ENCODE results near the gene MCOLN3. TPM values are rescaled to one million over a fixed set of nuclear protein-coding genes. Genes with fewer than 3 reads are reported as not detected.
"Not testable (repeated sequence)": the region's sequence is repeated elsewhere in the genome, so short reads cannot be mapped to it uniquely, and the experiment has no call there.

Gene MCOLN3
- total RNA-seq, 3 donors from 2014 or later, result 2.9 to 13.6 (median 3.2) TPM

GRCh38 chr1:85025940-85026339 is 22.4 kb downstream of the MCOLN3 start:
- intact Hi-C loops (cut with DNase I; ENCODE audit: low total_unique reads), result no loop called here
- H3K27ac ChIP-seq, result no peak overlapping the region
- H3K9me3 ChIP-seq, result no peaks in the 10 kb centered on the region
- no peaks in the 10 kb centered on the region for H3K27me3 ChIP-seq
- no peaks in the 10 kb centered on the region for H3K36me3 ChIP-seq
- TF ChIP-seq, protein P1, sequence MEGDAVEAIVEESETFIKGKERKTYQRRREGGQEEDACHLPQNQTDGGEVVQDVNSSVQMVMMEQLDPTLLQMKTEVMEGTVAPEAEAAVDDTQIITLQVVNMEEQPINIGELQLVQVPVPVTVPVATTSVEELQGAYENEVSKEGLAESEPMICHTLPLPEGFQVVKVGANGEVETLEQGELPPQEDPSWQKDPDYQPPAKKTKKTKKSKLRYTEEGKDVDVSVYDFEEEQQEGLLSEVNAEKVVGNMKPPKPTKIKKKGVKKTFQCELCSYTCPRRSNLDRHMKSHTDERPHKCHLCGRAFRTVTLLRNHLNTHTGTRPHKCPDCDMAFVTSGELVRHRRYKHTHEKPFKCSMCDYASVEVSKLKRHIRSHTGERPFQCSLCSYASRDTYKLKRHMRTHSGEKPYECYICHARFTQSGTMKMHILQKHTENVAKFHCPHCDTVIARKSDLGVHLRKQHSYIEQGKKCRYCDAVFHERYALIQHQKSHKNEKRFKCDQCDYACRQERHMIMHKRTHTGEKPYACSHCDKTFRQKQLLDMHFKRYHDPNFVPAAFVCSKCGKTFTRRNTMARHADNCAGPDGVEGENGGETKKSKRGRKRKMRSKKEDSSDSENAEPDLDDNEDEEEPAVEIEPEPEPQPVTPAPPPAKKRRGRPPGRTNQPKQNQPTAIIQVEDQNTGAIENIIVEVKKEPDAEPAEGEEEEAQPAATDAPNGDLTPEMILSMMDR (IDR thresholded peaks at IDR 0.05), result no peak
- TF ChIP-seq POLR2A (IDR thresholded peaks at IDR 0.05) (no peak), POLR2AphosphoS5 (IDR thresholded peaks at IDR 0.05) (no peak)
- no peaks in the 10 kb centered on the region for H3K4me1 ChIP-seq
- H3K4me3 ChIP-seq, result no peak overlapping the region
- no peak for DNase-seq (ENCODE audit: low spot score in 2 of 2)

GRCh38 chr1:85024736-85025135 is 23.6 kb downstream of the MCOLN3 start:
- Histone ChIP-seq H3K4me3 (no peak overlapping the region), H3K27me3 (no peaks in the 10 kb centered on the region), H3K9me3 (no peaks in the 10 kb centered on the region), H3K36me3 (no peaks in the 10 kb centered on the region), H3K4me1 (no peaks in the 10 kb centered on the region), H3K27ac (no peak overlapping the region)
- intact Hi-C loops (cut with DNase I; ENCODE audit: low total_unique reads), result no loop called here
- DNase-seq (ENCODE audit: low spot score in 2 of 2), result no peak
- TF ChIP-seq POLR2AphosphoS5 (IDR thresholded peaks at IDR 0.05), result no peak
- no peak for TF ChIP-seq POLR2A (IDR thresholded peaks at IDR 0.05)
- TF ChIP-seq, protein P1 (IDR thresholded peaks at IDR 0.05), result no peak

DNA sequence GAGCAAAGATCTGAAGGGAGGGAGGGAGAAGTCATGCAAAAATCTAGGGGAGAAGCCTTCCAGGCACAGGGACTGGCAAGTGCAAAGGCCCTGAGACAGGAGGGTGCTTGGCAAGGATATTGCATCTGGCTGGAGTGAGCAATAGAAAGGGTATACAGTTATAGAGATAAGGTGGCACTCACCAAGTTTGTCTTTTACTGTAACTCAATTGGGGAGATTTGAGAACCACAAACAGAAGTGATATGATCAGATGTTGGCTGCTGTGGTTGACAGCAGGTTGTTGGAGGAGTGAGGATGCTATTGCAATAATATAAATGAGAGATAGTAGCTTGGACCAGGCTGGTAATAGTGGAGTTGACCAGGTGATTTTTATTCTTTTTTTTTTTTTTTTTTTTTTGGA is 25.6 kb downstream of the MCOLN3 start:
- intact Hi-C loops (cut with DNase I; ENCODE audit: low total_unique reads), result no loop called here
- TF ChIP-seq POLR2A (IDR thresholded peaks at IDR 0.05) (no peak), POLR2AphosphoS5 (IDR thresholded peaks at IDR 0.05) (no peak)
- TF ChIP-seq, protein P1 (IDR thresholded peaks at IDR 0.05), result no peak
- no peaks in the 10 kb centered on the region for H3K36me3 ChIP-seq
- no peaks in the 10 kb centered on the region for H3K4me1 ChIP-seq
- no peaks in the 10 kb centered on the region for H3K27me3 ChIP-seq
- no peak overlapping the region for H3K4me3 ChIP-seq
- DNase-seq (ENCODE audit: low spot score in 2 of 2), result no peak
- no peak overlapping the region for H3K27ac ChIP-seq
- H3K9me3 ChIP-seq, result no peaks in the 10 kb centered on the region

DNA sequence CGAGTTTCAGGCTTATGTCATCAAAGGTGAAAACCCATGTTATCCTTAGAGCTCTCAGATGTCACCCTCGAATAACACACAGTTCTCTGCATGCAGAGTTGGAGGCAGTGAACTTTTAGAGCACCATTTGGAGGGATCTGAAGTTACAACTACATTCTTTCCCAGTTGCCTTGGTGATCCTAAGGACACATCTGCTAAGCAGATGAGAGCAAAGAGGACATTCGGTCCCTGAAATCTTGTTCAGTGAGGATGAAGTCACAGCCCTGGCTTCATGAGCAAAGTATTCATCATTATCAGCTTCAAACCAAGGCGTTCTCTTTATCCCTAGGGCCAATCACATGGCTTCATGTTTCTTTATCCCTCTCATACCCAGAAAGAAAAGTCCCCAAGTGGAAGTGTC is 28.3 kb downstream of the MCOLN3 start:
- TF ChIP-seq POLR2A (IDR thresholded peaks at IDR 0.05) (no peak), POLR2AphosphoS5 (IDR thresholded peaks at IDR 0.05) (peak in 1 of 3 donors; percentile 16)
- TF ChIP-seq, protein P1 (IDR thresholded peaks at IDR 0.05), result no peak
- Histone ChIP-seq H3K27me3 (no peaks in the 10 kb centered on the region), H3K4me1 (no peaks in the 10 kb centered on the region), H3K36me3 (no peaks in the 10 kb centered on the region), H3K9me3 (no peaks in the 10 kb centered on the region), H3K27ac (peak overlapping the region in 1 of 2 donors; percentile 57), H3K4me3 (no peak overlapping the region)
- intact Hi-C loops (cut with DNase I; ENCODE audit: low total_unique reads), result no loop called here
- DNase-seq (ENCODE audit: low spot score in 2 of 2), result no peak

DNA sequence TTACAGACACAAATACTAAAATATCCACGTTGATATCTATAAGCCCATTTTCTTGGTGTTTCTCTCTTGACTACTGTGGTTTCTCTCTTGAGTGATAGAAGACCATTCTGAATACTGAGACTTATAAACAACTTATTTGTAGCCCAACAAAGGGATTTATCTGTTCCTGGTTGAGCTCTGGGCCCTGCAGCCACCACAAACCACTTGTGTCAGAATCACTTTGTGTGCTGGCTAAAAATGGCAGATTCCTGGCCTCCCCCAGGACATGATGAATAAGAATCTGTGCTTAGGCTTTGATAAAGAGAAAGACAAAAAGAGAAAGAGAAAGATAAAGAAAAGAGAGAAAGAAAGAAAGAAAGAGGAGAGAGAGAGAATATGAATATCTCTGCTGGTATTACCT is 32.5 kb downstream of the MCOLN3 start:
- Histone ChIP-seq H3K9me3 (no peaks in the 10 kb centered on the region), H3K27ac (no peak overlapping the region), H3K4me3 (no peak overlapping the region), H3K4me1 (no peaks in the 10 kb centered on the region), H3K36me3 (no peaks in the 10 kb centered on the region), H3K27me3 (no peaks in the 10 kb centered on the region)
- TF ChIP-seq POLR2A (IDR thresholded peaks at IDR 0.05) (no peak), POLR2AphosphoS5 (IDR thresholded peaks at IDR 0.05) (no peak)
- TF ChIP-seq, protein P1 (IDR thresholded peaks at IDR 0.05), result no peak
- intact Hi-C loops (cut with DNase I; ENCODE audit: low total_unique reads), result no loop called here
- DNase-seq (ENCODE audit: low spot score in 2 of 2), result no peak

DNA sequence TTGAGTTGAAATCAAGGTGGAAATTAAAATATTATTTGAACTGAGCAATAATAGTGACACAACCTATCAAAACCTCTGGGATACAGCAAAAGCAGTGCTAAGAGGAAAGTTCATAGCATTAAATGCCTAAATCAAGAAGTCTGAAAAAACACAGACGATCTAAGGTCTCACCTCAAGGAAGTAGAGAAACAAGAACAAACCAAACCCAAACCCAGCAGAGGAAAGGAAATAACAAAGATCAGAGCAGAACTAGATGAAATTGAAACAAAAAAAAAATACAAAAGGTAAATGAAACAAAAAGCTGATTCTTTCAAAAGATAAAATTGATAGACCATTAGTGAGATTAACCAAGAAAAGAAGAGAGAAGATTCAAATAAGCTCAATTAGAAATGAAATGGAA is 42.7 kb downstream of the MCOLN3 start:
- peaks cover 0 to 21% of the 10 kb centered on the region in 2 donors for H3K9me3 ChIP-seq
- H3K4me1 ChIP-seq; H3K27me3 ChIP-seq; H3K36me3 ChIP-seq; intact Hi-C loops (cut with DNase I; ENCODE audit: low total_unique reads); DNase-seq (ENCODE audit: low spot score in 2 of 2); H3K27ac ChIP-seq; H3K4me3 ChIP-seq: not testable (repeated sequence)

All from breast epithelium (tissue), 4 donors.